Activated CD8-positive, alpha-beta T cell treated with anti-CD3 and anti-CD28 coated beads, Interleukin-2, amount 10 ng/mL, durations not matched to agents 7 days and 5 days (primary cell): ENCODE results near the gene INAFM2. TPM values are rescaled to one million over a fixed set of nuclear protein-coding genes. Genes with fewer than 3 reads are reported as not detected.

Source experiments
- ATAC-seq: fragments of 150-1000 bp; cut with Tn5 transposase; one replicate; pipeline ENCODE4 v1.10.0; 2021; ENCODE audit warnings: moderate library complexity
- CTCF ChIA-PET: fragments of 350-600 bp; sonication (Branson Sonifier 250); formaldehyde crosslinking; loops from one replicate; lab custom pipeline; 2021; ENCODE audit warnings: antibody characterized with exemption; lab: Charles Lee
- POLR2A ChIA-PET: fragments of 350-600 bp; sonication (Branson Sonifier 250); formaldehyde crosslinking; loops from one replicate; lab custom pipeline; 2021; ENCODE audit warnings: antibody characterized with exemption; lab: Charles Lee
- DNase-seq: peaks from one replicate; pipeline ENCODE4 v3.0.0-alpha.2; 2020
- H3K27ac Mint-ChIP-seq: one replicate; pipeline ENCODE4 v1.8.0; 2021; ENCODE audit warnings: mild to moderate bottlenecking, mixed read lengths
- H3K27me3 Mint-ChIP-seq: one replicate; pipeline ENCODE4 v1.8.0; 2021; ENCODE audit warnings: low read depth, mixed read lengths
- H3K36me3 Mint-ChIP-seq: one replicate; pipeline ENCODE4 v1.8.0; 2021; ENCODE audit warnings: low read depth, mixed read lengths
- H3K4me1 Mint-ChIP-seq: one replicate; pipeline ENCODE4 v1.8.0; 2021; ENCODE audit warnings: low read depth, mixed read lengths
- H3K4me3 Mint-ChIP-seq: one replicate; pipeline ENCODE4 v1.8.0; 2021; ENCODE audit warnings: mild to moderate bottlenecking, mixed read lengths
- H3K9me3 Mint-ChIP-seq: one replicate; pipeline ENCODE4 v1.8.0; 2022; ENCODE audit warnings: mixed read lengths; ENCODE audit not compliant: insufficient read depth
- total RNA-seq, 2 experiments: library from RNA; stranded (reverse); gene quantifications; one replicate each; pipeline ENCODE4 v1.2.3, GENCODE V29; 2021

The INAFM2 gene
- total RNA-seq, 2 experiments from 2014 or later = 8.7 to 9.4 TPM

DNA sequence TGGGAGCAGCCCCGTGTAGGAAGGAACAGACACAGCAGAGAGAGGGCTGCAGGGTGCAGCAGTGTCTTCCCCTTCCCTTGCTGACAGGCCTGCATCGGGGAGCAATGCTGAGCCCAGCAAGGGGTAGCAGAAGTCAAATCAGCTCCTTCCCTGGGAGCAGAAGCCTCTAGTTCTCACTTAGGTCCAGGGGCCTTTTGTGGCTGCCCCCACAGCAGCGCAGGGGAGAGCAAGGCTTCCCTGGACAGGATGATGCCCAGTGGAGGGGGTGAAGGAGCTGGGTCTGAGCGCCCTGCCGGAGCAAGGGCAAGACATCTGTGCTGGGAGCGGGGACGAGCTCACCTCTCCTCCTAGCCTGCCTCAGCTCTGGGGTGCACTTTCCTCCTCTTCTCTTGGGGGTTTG is 16.6 kb upstream of the INAFM2 start:
- no peaks in the 10 kb centered on the region for H3K9me3 Mint-ChIP-seq
- H3K27ac Mint-ChIP-seq = peak overlapping the region; percentile 98
- ChIA-PET POLR2A (interaction anchor here (1.0 to 3.0 kb wide), 8 partner anchors 11 to 29 kb away, joined by 3 to 17 read pairs (median 7); partner anchors contain the start of gene INAFM2), CTCF (interaction anchor here (0.7 to 21.9 kb wide), 30 partner anchors 9 to 258 kb away, joined by 3 to 559 read pairs (median 4); partner anchors contain the start of genes ANKRD63, BMF, CCDC9B and DISP2)
- peak overlapping the region; percentile 99 for H3K4me3 Mint-ChIP-seq
- H3K27me3 Mint-ChIP-seq = peaks cover 7% of the 10 kb centered on the region
- H3K36me3 Mint-ChIP-seq = peaks cover 26% of the 10 kb centered on the region
- H3K4me1 Mint-ChIP-seq = peaks cover 38% of the 10 kb centered on the region
- peak; percentile 38 for DNase-seq
- ATAC-seq = peak; percentile 28

DNA sequence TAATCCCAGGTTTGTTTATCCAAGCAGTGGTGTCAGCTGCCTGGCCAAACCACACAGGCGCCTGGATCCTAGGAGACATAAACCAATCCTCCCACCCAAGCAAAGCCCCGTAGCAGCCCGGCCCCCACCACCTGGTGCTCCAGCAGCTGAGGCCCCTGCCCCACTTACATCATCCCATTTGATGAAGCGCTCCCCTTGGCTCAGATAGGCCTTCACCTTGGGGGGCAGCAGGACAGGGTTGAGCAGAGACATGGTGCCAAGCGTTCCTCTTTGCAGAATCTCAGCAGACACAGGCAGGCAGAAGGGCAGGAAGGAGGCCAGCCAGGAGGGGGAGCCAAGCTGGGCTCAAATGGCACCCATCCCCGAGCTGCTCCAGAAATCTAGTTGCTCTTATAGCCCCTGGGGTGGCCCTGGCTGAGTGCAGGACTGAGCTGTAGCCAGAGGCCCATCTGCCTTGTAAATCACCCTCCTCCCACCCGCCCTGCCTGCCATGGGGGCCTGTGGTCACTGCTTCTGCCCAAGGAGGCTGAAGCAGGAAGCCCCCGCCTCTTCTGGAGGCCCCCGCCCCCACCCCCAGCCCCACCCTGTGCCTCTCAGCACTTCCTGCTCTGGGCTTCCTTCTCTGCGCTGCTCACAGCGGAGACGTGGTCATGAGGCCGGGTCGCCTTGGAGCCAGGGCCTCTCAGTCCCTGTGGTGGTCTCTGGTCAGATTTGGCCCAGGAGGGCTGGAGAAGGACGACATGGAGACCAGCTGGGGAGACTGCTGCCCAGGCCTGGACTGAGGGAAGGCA is 15.9 kb upstream of the INAFM2 start, which contains the start of gene PLCB2:
PLCB2 (minus strand) TSS at position 515 of the 791 bp plus-strand sequence; CDS start at position 252, 263 bp downstream.
- DNase-seq = peak; percentile 82
- Mint-ChIP-seq H3K27ac (peak within 1 kb of the TSS; percentile 98), H3K36me3 (peaks cover 25% of the 10 kb centered on the region), H3K27me3 (peaks cover 13% of the 10 kb centered on the region), H3K4me1 (peaks cover 38% of the 10 kb centered on the region), H3K4me3 (peak within 1 kb of the TSS; percentile 99), H3K9me3 (no peaks in the 10 kb centered on the region)
- ChIA-PET POLR2A (interaction anchor here (0.5 to 3.8 kb wide), 19 partner anchors 10 to 676 kb away, joined by 3 to 21 read pairs (median 5); partner anchors contain the start of genes ANKRD63, BAHD1 and INAFM2), CTCF (interaction anchor here (0.7 to 21.9 kb wide), 34 partner anchors 10 to 259 kb away, joined by 3 to 559 read pairs (median 4); partner anchors contain the start of genes ANKRD63, BMF, CCDC9B and DISP2)
- peak; percentile 81 for ATAC-seq

DNA sequence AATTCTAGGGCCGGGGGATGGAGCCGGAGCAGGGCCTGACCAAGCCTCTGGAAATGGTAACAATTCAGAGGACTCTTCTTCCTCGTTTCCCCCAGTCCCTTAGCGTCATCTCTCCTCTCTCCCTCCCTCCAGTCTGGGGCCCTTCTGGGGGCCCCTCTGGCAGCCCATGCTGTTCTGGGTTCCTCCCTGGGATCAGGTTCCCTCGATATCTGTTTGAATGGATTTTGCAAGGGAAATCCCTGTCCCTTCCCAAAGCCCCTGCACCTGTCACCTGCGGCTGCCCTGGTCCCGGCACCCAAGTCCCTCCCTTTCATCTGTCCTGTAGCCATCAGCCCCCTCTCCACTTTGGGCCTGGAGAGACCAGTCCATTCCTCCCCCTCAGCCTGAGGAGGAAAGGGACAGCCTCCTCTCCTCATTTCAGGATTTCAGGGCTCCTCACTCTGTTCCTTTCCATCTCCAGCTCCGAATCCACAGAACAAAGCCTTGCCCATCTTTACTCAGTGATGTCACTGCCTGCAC is 14.1 kb upstream of the INAFM2 start:
- POLR2A ChIA-PET = interaction anchor here (0.8 to 3.8 kb wide), 5 partner anchors 14 to 680 kb away, joined by 3 to 21 read pairs (median 4); partner anchors contain the start of genes CHST14 and INAFM2
- H3K36me3 Mint-ChIP-seq = peaks cover 8% of the 10 kb centered on the region
- no peak for DNase-seq
- H3K4me1 Mint-ChIP-seq = peaks cover 43% of the 10 kb centered on the region
- H3K4me3 Mint-ChIP-seq = peak overlapping the region; percentile 99
- H3K27me3 Mint-ChIP-seq = peaks cover 26% of the 10 kb centered on the region
- no peaks in the 10 kb centered on the region for H3K9me3 Mint-ChIP-seq
- peak overlapping the region; percentile 98 for H3K27ac Mint-ChIP-seq
- no peak for ATAC-seq
- CTCF ChIA-PET = interaction anchor here (0.7 to 21.9 kb wide), 32 partner anchors 8 to 421 kb away, joined by 3 to 559 read pairs (median 4); partner anchors contain the start of genes ANKRD63, BUB1B, CCDC9B and INAFM2

DNA sequence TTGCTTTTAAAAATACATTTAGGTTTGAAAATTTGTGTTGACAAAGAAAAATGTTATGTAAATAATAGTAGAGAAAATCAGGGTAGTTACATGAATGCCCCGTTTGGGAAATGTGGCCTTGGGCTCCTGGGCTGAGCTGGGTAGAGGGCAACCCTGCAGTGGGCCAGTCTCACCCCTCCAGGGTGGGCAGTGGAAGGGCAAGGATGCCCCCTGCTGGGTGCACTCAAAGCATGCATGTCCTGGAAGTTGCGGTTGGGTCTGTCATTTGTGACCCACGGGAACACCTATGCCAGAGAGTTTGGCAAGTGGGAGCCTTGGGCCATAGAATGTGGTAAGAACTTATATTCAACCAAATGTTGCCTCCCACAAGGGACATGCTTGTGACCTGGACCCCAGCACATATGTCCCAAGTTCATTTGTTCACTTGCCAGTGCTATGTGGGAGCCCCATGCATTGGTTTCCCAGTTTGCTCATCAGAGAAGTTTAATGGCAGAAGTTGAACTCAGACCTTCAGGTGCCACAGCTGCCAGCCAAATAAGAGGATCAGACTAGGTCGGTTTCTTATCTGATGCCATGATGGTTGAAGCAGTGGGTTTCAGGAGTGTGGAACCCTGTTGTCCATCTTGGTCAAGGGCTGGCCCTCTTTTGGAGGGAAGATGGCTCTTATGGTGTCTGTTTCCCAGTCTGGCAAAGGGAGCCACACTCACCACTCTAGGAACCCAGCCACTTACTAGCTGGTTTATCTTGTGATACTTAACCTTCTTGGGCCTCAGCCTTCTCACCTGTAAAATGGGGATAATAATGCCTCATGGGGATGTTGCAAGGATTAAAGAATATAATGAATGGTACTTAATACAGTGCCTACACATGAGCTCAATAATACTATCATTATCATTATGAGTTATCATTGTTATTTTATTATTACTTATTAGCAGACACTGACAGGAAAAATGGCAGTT is 13.2 kb upstream of the INAFM2 start:
- CTCF ChIA-PET = interaction anchor here (0.7 to 21.9 kb wide), 32 partner anchors 9 to 422 kb away, joined by 3 to 559 read pairs (median 4); partner anchors contain the start of genes ANKRD63, BUB1B, CCDC9B and INAFM2
- peaks cover 7% of the 10 kb centered on the region for H3K36me3 Mint-ChIP-seq
- POLR2A ChIA-PET = interaction anchor here (0.9 to 3.8 kb wide), 3 partner anchors 13 to 32 kb away, joined by 3 to 21 read pairs (median 4); no protein-coding TSS in a partner anchor
- DNase-seq (peak; percentile 76), ATAC-seq (no peak)
- peaks cover 31% of the 10 kb centered on the region for H3K27me3 Mint-ChIP-seq
- H3K9me3 Mint-ChIP-seq = no peaks in the 10 kb centered on the region
- peaks cover 39% of the 10 kb centered on the region for H3K4me1 Mint-ChIP-seq
- peak overlapping the region; percentile 99 for H3K4me3 Mint-ChIP-seq
- peak overlapping the region; percentile 98 for H3K27ac Mint-ChIP-seq

DNA sequence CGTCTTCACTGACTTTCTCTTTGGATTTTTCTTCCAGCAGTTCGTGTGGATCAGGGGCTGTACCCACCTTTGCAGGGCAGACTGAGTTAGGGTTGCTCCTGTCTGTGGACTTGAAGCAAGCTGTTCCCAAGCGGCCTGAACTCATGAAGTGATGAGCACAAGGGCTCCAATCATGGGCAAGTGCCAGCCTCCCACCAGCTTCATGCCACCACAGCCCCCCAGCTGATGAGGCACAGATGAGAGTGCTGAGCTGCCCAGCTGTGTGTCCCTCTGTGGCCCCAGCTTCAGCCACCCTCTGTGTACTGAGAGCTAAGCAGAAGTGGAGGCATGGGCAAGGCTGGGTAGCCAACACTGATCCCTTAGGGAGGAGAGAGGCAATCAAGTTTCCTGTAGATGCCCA is 12.5 kb upstream of the INAFM2 start:
- CTCF ChIA-PET = interaction anchor here (1.2 to 21.9 kb wide), 8 partner anchors 9 to 93 kb away, joined by 3 to 559 read pairs (median 25); partner anchors contain the start of genes ANKRD63, CCDC9B and INAFM2
- peaks cover 7% of the 10 kb centered on the region for H3K36me3 Mint-ChIP-seq
- peaks cover 36% of the 10 kb centered on the region for H3K27me3 Mint-ChIP-seq
- DNase-seq (no peak), ATAC-seq (no peak)
- H3K4me3 Mint-ChIP-seq = no peak overlapping the region
- no peaks in the 10 kb centered on the region for H3K9me3 Mint-ChIP-seq
- H3K27ac Mint-ChIP-seq = no peak overlapping the region
- POLR2A ChIA-PET = interaction anchor here (0.9 to 3.8 kb wide), 2 partner anchors 12 to 33 kb away, joined by 3 to 21 read pairs; no protein-coding TSS in a partner anchor
- peaks cover 34% of the 10 kb centered on the region for H3K4me1 Mint-ChIP-seq

DNA sequence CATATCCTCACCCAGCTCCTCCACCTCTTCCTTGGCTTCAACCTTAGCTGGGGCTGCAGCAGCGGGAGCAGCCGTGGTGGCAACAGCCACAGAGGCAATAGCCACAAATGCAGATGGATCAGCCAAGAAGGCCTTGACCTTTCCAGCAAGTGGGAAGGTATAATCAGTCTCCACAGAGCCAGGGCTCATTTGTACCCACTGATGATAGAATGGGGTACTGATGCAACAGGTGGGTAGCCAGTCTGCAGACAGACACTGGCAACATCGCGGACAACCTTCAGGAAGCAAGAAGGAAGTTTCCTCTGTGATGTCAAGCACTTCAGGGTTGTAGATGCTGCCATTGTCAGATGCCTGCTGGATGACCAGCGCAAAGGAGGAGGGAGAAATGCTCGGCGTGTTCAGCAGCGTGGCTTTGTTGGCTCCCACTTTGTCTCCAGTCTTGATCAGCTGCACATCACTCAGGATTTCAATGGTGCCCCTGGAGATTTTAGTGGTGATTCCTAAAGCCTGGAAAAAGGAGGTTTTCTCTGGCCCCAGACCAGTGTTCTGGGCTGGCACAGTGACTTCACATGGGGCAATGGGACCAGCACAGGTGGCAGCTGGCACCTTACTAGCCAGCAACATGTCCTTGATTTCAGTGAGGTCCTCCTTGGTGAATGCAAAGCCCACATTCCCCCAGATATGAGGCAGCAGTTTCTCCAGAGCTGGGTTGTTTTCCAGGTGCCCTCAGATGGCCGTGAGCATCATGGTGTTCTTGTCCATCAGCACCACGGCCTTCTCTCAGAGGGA is 10.9 kb upstream of the INAFM2 start:
- no peak for ATAC-seq
- POLR2A ChIA-PET = interaction anchor here (0.8 to 0.9 kb wide), 2 partner anchors 20 to 119 kb away, joined by 3 to 5 read pairs; no protein-coding TSS in a partner anchor
- no peak for DNase-seq
- H3K36me3 Mint-ChIP-seq = no peaks in the 10 kb centered on the region
- H3K27ac Mint-ChIP-seq = no peak overlapping the region
- CTCF ChIA-PET = interaction anchor here (0.8 to 21.9 kb wide), 7 partner anchors 7 to 86 kb away, joined by 3 to 559 read pairs (median 3); partner anchors contain the start of genes ANKRD63, CCDC9B and INAFM2
- no peak overlapping the region for H3K4me3 Mint-ChIP-seq
- H3K4me1 Mint-ChIP-seq = peaks cover 27% of the 10 kb centered on the region
- H3K27me3 Mint-ChIP-seq = peaks cover 49% of the 10 kb centered on the region
- no peaks in the 10 kb centered on the region for H3K9me3 Mint-ChIP-seq

DNA sequence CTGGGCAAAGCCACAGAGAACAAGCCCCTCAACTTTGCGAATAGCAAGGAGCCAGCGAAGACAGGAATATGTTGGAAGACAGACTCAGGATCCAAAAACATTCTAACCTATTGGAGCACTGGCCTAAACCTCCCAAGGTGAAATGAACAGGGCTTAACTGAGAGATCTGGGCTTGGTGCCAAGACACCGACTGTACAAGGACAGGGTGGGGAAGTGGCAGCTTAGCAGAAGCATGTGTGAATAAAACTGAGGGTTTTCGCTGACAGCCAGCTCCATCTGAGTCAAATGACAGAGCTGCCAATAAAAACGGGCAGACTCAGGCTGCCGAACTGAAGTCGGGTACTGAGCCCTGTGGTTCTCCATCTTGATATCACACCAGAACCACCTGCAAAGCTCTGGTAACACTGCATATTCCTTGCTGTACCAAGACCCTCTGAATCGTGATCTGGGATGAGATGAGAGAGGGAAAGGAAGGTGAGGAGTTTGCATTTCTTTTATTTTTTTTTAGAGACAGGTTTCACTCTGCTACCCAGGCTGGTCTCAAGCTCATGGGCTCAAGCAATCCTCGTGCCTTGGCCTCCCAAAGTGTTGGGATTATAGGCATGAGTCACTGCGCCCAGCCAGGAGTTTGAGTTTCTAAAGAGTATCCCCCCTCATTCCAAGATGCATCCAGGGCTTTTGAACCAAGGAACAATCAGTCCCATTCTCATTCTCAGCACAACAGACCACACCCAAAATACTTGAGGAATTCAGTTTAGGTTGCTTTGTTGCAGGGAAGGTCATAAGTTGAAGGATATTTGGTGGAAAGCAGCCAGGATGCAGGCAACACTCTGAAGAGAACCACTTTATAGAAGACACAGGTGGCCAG is 9.7 kb upstream of the INAFM2 start:
- peak; percentile 47 for DNase-seq
- Mint-ChIP-seq H3K4me3 (no peak overlapping the region), H3K36me3 (no peaks in the 10 kb centered on the region)

DNA sequence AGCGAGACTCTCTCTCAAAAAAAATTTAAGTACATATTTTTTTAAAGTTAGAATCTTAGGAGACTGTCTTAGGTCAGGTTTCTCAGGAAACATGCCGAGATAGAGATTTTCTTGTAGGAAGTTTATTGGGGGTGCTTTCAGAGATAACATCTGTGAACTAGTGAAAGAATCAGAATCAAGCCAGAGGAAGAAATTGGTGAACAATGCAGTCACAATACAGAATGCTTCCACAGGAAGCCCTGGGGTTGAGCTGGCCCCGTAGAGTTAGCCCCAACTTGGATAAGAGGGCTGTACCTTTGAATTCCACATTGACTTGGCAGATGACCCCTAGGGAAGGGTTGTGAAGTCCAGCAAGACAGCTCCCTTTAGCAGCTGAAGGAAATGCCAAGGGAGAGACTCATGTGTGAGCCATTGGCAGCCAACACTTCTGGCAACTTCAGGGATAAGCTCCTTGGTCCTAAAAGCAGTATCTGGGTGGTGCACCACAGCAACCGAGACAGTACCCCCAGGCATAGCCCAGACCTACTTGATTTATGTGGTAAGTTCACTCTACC is 8.7 kb upstream of the INAFM2 start:
- POLR2A ChIA-PET = interaction anchor here (0.7 kb wide), 1 partner anchor 19 kb away, joined by 3 read pairs; no protein-coding TSS in a partner anchor
- H3K4me1 Mint-ChIP-seq = peaks cover 12% of the 10 kb centered on the region
- H3K27ac Mint-ChIP-seq = no peak overlapping the region
- CTCF ChIA-PET = interaction anchor here (1.2 to 21.9 kb wide), 5 partner anchors 10 to 39 kb away, joined by 3 to 559 read pairs (median 5); partner anchors contain the start of gene CCDC9B
- H3K4me3 Mint-ChIP-seq = no peak overlapping the region
- H3K36me3 Mint-ChIP-seq = no peaks in the 10 kb centered on the region
- H3K9me3 Mint-ChIP-seq = no peaks in the 10 kb centered on the region
- ATAC-seq = no peak
- DNase-seq = no peak
- H3K27me3 Mint-ChIP-seq = peaks cover 56% of the 10 kb centered on the region

More for the DNA sequence above, 9.7 kb upstream of the INAFM2 start:
- Mint-ChIP-seq H3K27ac (peak overlapping the region; percentile 22), H3K4me1 (peaks cover 22% of the 10 kb centered on the region), H3K9me3 (no peaks in the 10 kb centered on the region), H3K27me3 (peaks cover 54% of the 10 kb centered on the region)
- ATAC-seq = no peak
- ChIA-PET CTCF (interaction anchor here (0.8 to 21.9 kb wide), 7 partner anchors 6 to 38 kb away, joined by 3 to 559 read pairs (median 3); partner anchors contain the start of genes ANKRD63, CCDC9B and INAFM2), POLR2A (interaction anchor here (0.9 kb wide), 1 partner anchor 22 kb away, joined by 5 read pairs; no protein-coding TSS in a partner anchor)

DNA sequence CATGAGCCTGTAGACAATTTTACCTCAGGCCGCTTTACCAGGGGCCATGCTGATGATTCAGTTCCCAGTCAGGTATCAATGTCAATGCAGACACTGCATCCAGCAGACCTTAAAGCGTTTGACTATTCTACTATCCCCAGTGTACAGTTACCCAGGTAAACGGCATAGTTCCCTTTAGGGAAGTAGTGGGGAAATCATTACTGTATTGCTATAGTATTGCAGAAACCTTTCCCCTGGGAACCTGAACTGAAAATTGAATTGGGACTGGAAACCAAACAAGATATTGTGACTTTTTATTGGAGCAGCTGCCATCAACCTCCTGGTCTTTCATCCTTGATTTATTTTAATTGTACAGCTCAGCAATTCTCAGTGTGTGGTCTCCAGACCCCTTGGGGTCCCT is 6.6 kb upstream of the INAFM2 start:
- H3K27me3 Mint-ChIP-seq = peaks cover 50% of the 10 kb centered on the region
- no peak for ATAC-seq
- no peak overlapping the region for H3K4me3 Mint-ChIP-seq
- no peaks in the 10 kb centered on the region for H3K9me3 Mint-ChIP-seq
- H3K4me1 Mint-ChIP-seq = peaks cover 17% of the 10 kb centered on the region
- no peak overlapping the region for H3K27ac Mint-ChIP-seq
- POLR2A ChIA-PET = interaction anchor here (1.2 kb wide), 1 partner anchor 9 kb away, joined by 3 read pairs; the partner anchor contains the start of gene PLCB2
- no peak for DNase-seq
- no peaks in the 10 kb centered on the region for H3K36me3 Mint-ChIP-seq
- CTCF ChIA-PET = interaction anchor here (1.5 to 21.9 kb wide), 4 partner anchors 7 to 41 kb away, joined by 5 to 559 read pairs (median 242); partner anchors contain the start of genes CCDC9B and PLCB2
